GM19468 (cell line): ENCODE measurements around the gene CWF19L2.
A peak's percentile ranks its signal among the peaks of the same experiment; 100 is the strongest.
"Not testable (repeated sequence)": the region's sequence is repeated elsewhere in the genome, so short reads cannot be mapped to it uniquely, and the experiment has no call there.

ENCODE experiments used
- ATAC-seq: cut with Tn5 transposase; IDR thresholded peaks from one replicate; pipeline ENCODE4 v1.9.1; 2021; ENCODE audit warnings: mild to moderate bottlenecking, moderate library complexity, moderate number of reproducible peaks; ENCODE audit not compliant: unreplicated experiment; ENCODE audit errors: extremely low read depth

The CWF19L2 gene

DNA sequence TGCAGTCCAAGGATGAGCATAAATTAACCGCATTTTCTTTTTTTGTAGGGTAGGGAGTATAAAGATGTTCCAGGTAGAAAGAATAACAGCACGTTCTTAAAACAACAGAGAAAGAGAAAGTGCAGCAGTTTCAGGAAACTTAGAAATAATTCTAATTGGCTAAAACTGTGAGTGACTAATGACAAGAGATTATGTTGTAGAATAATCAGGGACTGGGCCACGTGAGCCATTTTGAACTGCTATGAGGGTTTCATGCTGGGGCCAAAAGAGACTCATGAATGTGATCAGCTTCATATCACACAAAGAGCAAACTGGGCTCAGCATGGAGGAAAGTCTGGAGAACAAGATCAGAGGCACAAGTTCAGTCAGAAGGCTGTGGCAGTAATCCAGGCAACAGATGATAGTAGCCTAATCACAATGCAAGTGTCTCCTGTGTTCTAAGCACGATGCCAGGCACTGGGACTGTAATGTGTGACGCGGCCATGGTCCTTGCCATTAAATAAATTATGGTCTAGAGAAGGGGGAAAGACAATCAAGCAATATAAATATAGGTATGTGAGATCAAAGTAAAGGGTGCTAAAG lies 17.9 kb downstream of the CWF19L2 start:
- ATAC-seq = no peak

DNA sequence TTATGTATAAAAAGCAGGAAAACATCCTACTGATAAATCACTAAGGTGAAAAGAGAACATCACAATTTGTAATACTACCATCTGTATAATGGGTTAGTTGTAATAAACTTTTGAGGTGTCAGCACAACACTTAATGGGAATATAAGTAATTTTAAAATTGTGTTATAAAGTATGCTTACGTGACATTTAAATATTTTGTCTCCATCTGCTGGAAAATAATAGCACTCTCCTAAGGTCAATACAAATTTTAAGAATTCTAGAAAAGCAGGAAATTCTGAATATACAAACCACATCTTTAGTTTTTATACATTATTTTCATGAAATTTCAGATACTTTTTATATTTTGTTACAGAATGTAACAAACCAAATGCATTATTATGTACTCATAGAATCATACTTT lies 19.5 kb downstream of the CWF19L2 start:
- no peak for ATAC-seq

DNA sequence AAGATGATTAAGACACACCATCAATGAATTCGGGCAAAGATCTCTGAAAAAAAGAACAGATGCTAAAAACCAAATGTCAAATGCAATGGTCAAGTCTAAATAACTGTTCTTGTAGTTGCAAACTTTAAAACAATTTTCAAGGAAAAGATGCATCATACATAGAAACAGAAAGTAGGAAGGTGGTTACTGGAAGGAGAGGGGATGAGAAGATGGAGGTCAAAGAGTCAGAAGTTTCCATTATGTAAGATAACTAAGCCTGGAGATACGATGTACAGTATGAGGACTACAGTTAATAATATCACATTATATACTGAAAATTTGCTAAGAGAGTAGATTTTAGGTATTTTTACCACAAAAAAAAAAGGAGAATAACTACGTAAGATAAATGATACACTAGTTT lies 27.1 kb downstream of the CWF19L2 start:
- ATAC-seq = no peak

DNA sequence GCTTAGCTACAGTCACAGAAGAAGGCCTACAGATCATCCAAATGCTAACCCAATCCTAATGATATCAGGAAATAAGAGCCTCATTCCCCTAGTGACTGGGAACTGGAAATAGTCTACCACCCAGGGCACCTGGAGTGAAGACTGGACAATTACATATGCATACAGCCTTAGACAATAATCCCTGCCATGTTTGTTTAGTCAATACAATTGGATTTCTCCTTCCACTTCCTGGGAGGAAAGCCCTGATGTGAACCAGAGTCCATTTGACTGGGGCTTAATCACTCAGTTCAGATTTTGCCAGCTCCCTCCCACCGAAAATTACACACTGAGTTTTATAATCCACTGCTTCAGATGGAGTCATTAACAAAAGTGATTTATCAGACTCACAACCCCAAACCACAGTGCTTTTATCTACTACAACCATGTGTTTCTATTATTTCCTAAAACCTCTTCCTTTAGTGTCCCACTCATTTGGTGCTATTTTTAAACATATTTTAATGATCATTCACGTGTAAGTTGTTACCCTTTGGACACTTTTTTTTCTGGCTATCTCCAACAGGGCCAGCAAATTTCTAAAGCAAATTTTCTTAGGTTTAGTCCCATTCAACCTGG lies 29.9 kb downstream of the CWF19L2 start:
- no peak for ATAC-seq

DNA sequence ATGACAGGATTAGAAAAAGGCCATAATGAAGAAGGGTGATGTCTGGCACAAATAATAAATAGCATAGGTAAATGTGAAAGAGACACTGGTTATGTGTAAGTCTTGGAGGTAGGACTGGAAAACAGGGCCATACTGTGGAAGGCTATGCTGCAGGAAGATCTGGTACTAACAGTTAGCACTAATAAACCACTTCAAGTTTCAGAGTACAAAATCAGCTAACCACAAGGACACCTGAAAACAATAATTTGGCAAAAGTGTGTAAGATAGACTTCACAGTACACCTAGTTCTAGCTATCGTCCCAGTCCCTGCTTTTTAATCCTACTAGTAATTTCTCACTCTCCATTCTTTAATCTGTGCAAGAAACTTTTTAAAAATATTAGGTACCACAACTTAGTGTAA lies 44.3 kb downstream of the CWF19L2 start:
- ATAC-seq = no peak

DNA sequence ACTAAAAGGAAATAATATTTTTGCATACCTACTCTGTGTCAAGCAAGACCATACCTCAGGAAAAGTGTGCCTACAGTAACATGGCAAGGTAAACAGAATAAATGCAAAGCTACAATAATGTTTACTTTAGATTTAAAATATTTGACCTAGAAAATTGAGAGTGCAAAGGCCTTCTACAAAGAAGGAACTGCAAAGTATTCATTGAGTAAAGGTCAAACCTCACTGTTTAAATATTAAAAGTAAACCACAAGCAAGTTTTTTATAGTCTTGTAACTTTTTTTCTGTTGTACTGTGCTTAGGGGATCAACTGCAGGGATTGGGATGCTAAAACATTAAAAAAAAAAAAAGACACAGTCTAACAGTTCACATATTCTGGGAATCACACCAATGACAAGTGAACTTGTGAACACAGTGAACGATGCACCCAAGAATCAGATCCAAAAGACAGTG lies 48.8 kb downstream of the CWF19L2 start:
- ATAC-seq = no peak

DNA sequence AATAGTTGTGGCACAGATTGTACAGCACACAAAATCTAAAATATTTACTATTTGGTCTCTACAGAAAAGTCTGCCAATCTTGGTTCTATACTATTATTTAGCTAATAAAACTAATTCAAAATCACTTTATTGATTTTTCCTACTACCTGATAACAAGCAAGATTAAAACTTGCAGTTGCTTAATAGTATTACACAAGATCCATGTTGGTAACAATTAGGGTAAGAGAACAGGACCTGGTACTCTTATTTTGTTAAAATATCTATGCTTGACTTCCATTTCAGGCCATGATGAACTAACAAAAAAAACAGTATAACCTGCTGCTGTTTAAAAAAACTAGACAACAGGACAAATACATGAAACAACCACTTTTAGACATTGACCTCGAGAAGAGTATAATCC lies 52.4 kb downstream of the CWF19L2 start:
- no peak for ATAC-seq

DNA sequence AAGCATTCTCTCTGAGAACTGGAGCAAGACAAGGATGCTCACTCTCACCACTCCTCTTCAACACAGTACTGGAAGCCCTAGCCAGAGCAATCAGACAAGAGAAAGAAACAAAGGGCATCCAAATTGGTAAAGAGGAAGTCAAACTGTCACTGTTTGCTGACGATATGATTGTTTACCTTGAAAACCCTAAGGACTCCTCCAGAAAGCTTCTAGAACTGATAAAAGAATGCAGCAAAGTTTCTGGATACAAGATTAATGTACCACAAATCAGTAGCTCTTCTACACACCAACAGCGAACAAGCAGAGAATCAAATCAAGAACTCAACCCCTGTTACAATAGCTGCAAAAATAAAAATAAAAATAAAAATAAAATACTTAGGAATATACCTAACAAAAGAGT lies 56.5 kb downstream of the CWF19L2 start:
- ATAC-seq = not testable (repeated sequence)

DNA sequence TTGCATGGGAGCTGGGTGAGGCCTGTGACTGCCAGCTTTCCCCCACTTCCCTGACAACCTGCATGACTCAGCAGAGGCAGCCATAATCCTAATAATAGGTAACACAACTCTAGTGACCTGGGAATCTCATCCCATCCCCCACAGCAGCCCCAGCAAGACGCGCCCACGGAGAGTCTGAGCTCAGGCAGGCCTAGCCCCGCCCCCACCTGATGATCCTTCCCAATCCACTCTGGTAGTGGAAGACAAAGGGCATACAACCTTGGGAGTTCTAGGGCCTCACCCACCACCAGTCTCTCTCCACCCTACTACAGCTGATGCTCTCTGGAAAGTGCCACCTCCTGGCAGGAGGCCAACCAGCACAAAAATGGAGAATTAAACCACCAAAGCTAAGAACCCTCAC lies 60.3 kb downstream of the CWF19L2 start:
- no peak for ATAC-seq

DNA sequence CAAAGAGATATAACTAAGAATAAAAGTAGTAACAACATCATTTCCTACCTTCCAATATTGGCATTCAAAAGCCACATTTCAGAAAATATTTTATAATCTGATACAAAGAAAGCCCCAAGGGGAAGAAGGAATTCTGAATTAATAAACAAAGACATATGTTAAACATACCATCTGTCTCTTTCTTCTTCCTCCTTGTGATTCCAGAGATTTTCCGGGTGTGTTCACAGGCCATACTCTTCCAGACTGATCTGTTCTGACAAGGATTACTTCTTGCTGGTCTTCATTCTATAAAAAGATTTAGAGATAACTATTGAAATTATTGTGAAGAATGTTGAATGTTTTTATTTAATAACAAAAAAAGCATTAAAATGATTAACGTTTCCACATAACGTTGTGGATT lies 65.0 kb downstream of the CWF19L2 start:
- ATAC-seq = no peak

DNA sequence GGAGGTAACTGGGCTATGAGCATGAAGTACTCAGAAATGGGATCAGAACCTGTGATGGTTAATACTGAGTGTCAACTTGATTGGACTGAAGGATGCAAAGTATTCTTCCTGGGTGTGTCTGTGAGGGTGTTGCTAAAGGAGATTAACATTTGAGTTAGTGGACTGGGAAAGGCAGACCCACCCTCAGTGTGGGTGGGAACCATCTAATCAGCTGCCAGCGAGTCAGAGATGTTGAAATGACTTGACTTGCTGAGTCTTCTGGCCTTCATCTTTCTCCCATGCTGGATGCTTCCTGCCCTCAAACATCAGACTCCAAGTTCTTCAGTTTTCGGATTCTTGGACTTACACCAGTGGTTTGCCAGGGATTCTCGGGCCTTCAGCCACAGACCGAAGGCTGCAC lies 66.9 kb downstream of the CWF19L2 start:
- ATAC-seq = not testable (repeated sequence)

DNA sequence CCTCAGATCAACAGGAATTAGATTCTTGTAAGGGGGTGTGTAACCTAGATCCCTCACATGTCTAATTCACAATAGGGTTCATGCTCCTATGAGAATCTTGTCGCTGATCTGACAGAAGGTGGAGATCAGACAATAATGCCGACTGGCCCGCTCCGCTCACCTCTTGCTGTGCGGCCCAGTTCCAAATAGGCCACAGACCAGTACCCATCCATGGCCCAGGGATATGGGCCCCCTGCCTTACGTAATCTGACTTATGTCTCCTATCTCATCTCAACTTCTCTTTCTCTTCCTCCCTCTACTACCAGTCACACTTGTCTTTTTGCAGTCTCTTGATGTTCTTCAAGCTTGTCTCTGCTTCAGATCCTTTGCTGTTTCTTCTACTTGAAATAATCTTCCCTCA lies 70.0 kb downstream of the CWF19L2 start:
- no peak for ATAC-seq

DNA sequence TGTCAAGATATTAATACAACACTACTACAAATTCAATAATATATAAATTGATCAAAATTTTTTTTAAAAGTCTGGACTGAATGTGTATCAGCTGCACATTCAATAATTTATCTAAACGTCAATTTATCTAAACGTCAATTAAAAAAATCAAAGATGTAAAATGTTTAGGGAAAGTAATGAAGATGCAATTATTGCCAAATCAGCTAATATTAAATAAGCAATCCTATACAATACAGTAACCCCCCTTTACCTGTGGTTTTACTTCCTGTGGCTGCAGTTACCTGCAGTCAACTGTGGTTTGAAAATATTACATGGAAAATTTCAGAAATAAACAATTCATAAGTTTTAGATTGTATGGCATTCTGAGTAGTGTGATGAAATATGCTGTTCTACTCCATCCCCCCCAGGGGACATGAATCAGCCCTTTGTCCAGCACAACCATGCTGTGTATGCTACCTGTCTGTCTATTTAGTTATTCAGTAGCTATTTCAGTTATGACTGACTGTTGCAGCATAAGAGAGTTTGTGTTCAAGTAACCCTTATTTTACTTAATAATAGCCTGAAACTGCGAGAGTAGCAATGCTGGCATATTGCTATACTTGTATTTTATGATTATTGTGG lies 72.2 kb downstream of the CWF19L2 start:
- ATAC-seq = no peak

DNA sequence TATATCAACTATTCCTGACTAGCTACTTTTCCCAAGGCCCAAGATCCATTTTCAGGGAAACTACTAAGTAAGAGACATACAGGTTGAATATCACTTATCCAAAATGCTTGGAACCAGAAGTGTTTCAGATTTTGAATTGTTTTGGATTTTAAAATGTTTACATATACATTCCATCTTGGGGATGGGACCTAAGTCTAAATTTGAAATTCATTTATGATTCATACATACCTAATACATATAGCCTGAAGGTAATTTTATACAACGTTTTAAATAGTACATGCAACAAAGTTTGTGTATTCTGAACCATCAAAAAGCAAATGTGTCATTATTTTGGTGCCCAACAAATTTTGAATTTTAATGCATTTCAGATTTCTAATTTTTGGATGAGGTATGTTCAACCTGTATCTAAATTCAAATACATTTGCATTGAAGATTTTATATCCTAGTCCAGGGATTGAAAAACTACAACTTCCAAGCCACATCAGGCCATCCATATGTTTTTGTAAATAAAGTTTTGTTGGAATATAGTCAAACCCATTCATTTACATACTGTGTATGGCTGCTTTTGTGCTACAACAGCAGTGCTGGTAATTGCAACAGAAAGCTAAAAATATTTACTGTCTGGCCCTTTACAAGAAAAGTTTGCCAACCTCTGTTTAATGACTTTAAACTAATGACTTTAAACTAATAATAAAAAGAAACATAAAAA lies 73.3 kb downstream of the CWF19L2 start:
- no peak for ATAC-seq

DNA sequence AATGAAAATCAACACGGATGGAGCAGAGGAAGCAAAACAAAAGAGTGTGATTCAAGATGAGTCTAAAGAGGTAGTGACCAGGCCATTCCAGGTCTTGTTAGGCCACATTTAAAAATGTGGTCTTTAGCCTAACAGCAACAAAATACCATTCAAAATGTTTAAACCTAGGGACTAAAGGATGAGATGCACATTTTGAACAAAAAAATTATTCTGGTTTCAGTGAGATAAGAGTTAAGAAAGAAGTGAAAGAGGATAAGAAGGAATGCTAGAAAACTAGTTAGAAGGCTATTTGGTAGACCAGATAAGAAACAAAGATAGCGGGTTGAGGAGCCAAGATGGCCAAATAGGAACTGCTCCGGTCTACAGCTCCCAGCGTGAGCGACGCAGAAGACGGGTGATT lies 85.2 kb downstream of the CWF19L2 start:
- ATAC-seq = no peak

DNA sequence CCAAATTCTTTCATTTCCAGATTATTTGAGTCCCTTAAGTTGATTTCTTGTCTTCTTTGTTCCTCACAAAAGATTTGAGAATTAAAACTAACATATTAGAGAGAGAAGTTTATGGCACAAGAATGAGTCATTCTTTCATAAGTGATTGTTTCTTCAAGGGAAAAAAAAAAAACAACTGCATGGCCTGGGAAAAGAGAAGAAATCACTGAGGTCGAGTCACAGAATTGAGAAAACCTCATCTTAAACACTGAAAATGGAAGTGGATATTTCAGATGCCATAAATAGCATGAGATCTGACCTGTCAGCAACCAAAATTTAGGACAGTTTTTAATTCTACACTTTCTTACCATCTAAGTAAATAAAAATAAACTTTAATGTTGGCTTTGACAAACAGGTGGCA lies 87.2 kb downstream of the CWF19L2 start:
- ATAC-seq = no peak

DNA sequence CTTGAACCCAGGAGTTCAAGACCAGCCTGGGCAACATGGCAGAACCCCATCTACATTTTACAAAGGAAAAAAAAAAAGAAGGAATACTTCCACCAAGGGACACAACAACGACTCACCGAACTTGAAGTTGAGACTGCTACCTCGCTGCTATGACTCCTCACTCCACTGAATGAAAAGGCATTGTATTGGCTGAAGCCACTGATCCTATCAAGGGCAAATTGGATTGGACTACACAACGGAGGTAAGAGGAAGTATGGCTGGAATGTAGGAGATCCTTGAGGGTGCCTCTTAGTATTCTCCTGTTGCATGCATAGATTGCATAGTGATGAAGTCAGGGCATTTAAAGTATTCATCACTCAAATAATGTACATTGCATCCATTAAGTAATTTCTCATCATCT lies 97.9 kb downstream of the CWF19L2 start:
- ATAC-seq = no peak

DNA sequence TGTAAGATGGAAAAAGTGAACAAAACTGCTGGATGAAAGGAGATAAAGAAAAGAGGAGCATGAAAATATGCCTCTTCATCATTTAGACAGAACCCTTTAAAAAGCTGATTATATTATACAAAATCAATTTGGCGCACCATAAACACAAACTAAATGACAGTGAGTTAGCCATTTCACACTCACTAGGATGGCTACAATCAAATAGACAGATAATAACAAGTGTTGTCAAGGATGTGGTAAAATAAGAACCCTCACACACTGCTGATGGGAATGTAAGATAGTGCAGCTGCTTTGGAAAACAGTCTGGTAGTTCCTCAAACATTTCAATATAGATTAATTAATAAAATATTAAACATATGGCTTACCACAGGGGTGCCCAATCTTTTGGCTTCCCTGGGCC lies 99.7 kb downstream of the CWF19L2 start:
- no peak for ATAC-seq

DNA sequence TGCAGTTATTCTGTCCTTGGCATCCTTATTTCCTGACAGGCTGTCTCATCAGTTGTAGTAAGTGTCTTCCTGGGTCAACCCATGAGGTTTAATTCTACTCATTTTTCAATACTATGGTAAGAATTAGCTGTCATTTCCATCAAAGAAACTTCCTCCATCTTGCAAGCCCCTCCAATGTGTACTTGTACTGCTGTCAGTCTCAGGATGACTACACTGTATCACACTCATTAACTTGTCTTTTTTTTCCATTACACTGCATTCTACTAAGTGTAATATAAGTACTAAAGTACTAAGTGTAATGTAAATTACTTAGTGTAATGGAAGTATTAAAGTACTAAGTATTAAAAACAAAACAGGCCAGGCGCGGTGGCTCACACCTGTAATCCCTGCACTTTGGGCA lies 102.8 kb downstream of the CWF19L2 start:
- no peak for ATAC-seq

DNA sequence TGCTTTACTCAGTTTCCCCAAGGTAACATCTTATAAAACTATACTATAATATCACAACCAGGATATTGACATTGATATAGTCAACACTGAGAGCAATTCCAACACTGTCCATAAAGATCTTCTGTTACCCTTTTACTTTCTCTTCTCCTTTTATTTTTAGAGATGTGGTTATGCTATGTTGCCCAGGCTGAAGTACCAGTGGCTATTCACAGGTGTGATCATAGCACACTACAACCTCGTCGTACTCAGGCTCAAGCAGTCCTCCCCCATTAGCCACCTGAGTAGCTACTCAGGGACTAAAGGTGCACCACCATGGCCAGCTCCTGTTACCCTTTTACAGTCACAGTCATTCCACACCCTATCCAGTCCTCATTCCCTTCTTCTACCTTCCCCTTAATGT lies 119.7 kb downstream of the CWF19L2 start:
- peak; percentile 56 for ATAC-seq

DNA sequence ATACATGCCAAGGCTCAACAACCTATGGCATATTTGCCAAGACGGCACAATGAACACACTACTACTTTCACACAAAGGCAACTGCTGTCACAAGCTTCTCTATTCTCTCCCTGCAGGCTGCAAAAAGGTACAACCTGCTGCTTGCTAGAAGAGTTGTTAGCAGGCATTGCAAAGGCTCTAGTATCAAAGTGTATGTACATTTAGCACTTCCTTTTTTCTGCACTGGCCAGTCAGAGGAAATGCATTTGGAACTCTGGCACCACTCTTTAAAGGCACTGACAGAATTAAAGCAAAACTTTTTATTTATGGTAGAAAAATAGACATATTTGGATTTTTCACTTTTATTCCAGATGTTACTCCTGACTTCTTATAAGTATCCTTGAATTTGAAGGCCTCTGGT lies 125.9 kb downstream of the CWF19L2 start:
- ATAC-seq = no peak
